Hepatocyte (in vitro differentiated cells): ENCODE results near the gene ABCG2.

Experiments used
- EZH2phosphoT487 ChIP-seq: fragments of 200-600 bp; sonication (generic); IDR thresholded peaks from one replicate; pipeline ENCODE4 v1.6.1; 2018; ENCODE audit warnings: antibody characterized with exemption, mild to moderate bottlenecking, low read depth, moderate library complexity; ENCODE audit not compliant: unreplicated experiment, severe bottlenecking
- TF ChIP-seq, protein P1 (sequence below): fragments of 200-600 bp; sonication (generic); IDR thresholded peaks from 2 replicates; pipeline ENCODE4 v1.5.1; 2016; ENCODE audit warnings: antibody characterized with exemption, mild to moderate bottlenecking; ENCODE audit not compliant: poor library complexity

- TF ChIP-seq, protein P1, sequence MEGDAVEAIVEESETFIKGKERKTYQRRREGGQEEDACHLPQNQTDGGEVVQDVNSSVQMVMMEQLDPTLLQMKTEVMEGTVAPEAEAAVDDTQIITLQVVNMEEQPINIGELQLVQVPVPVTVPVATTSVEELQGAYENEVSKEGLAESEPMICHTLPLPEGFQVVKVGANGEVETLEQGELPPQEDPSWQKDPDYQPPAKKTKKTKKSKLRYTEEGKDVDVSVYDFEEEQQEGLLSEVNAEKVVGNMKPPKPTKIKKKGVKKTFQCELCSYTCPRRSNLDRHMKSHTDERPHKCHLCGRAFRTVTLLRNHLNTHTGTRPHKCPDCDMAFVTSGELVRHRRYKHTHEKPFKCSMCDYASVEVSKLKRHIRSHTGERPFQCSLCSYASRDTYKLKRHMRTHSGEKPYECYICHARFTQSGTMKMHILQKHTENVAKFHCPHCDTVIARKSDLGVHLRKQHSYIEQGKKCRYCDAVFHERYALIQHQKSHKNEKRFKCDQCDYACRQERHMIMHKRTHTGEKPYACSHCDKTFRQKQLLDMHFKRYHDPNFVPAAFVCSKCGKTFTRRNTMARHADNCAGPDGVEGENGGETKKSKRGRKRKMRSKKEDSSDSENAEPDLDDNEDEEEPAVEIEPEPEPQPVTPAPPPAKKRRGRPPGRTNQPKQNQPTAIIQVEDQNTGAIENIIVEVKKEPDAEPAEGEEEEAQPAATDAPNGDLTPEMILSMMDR = no peak
- TF ChIP-seq EZH2phosphoT487 = no peak
These were observed 376 bp downstream of the ABCG2 start for GRCh38 chr4:88158038-88158488.
